Measurements from ENCODE around the gene LBR.
A peak's percentile ranks its signal among the peaks of the same experiment; 100 is the strongest.

LBR gene

DNA sequence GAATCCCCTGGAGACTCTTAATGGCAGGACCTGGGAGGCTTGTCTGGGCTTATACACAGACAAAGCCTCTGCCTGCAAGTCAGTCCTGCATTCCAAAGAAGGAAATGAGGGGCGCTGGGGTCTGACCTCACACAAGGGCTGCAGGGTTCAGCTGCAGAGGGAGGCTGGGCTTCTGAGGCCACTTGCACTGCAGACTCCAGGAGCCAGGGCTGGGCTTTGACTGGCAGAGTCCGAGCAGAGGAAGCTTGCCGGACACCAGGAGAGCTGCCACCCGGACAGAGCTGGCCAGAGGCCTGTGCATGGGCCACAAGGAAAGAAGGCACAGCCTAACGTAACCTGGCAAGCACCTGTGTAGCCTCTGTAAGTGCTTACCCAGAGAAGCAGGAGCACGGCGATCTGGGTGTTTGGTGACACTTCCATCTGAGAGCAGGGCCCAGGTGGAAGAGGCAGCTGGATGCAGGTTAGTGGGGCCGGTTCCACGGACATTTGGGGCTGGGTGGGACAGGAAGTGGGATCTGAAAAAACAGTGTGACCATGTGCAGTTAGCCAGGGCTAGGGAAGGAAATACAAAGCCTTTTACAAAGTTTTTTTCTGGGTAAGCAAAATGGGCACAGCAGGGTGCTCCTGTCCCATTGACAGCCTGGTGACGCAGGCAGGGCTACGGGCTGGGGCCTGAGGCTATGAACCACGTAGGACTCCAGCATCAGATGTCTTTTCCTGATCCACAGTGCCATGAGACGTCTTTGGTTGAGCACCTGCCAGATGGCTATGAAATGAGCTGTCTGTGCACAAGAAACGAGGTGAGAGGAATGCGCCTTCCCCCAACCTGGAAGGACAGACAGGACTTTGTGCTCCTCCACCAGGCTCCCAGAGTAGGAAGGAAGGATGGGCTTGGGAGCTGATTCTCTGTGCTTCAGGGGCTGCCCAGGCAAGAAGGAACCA, 37.3 kb upstream of the LBR start:
- intact Hi-C loops (cut with DNase I; ENCODE audit: low total_unique reads) = no loop called here
- Histone ChIP-seq H3K27ac (no peak overlapping the region), H3K4me1 (peaks cover 0 to 34% (median 11%) of the 10 kb centered on the region in 4 donors), H3K27me3 (no peaks in the 10 kb centered on the region), H3K4me3 (no peak overlapping the region), H3K36me3 (no peaks in the 10 kb centered on the region), H3K9me3 (no peaks in the 10 kb centered on the region)
- TF ChIP-seq, protein P1, sequence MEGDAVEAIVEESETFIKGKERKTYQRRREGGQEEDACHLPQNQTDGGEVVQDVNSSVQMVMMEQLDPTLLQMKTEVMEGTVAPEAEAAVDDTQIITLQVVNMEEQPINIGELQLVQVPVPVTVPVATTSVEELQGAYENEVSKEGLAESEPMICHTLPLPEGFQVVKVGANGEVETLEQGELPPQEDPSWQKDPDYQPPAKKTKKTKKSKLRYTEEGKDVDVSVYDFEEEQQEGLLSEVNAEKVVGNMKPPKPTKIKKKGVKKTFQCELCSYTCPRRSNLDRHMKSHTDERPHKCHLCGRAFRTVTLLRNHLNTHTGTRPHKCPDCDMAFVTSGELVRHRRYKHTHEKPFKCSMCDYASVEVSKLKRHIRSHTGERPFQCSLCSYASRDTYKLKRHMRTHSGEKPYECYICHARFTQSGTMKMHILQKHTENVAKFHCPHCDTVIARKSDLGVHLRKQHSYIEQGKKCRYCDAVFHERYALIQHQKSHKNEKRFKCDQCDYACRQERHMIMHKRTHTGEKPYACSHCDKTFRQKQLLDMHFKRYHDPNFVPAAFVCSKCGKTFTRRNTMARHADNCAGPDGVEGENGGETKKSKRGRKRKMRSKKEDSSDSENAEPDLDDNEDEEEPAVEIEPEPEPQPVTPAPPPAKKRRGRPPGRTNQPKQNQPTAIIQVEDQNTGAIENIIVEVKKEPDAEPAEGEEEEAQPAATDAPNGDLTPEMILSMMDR (IDR thresholded peaks at IDR 0.05) = no peak
- DNase-seq = peak in 1 of 2 donors; percentile 48

GRCh38 chr1:225462714-225463574, 35.1 kb upstream of the LBR start:
- Histone ChIP-seq H3K36me3 (no peaks in the 10 kb centered on the region), H3K4me3 (no peak overlapping the region), H3K27ac (peak overlapping the region in 1 of 2 donors; percentile 42), H3K4me1 (peaks cover 0 to 38% (median 15%) of the 10 kb centered on the region in 4 donors), H3K27me3 (no peaks in the 10 kb centered on the region), H3K9me3 (no peaks in the 10 kb centered on the region)
- DNase-seq = peak in 1 of 2 donors; percentile 58
- intact Hi-C loops (cut with DNase I; ENCODE audit: low total_unique reads) = no loop called here
- TF ChIP-seq, protein P1 (IDR thresholded peaks at IDR 0.05) = no peak

GRCh38 chr1:225462429-225462713, 34.5 kb upstream of the LBR start:
- TF ChIP-seq, protein P1 (IDR thresholded peaks at IDR 0.05) = no peak
- DNase-seq = no peak
- Histone ChIP-seq H3K27ac (peak overlapping the region in 1 of 2 donors; percentile 42), H3K36me3 (no peaks in the 10 kb centered on the region), H3K4me3 (no peak overlapping the region), H3K4me1 (peaks cover 0 to 38% (median 15%) of the 10 kb centered on the region in 4 donors), H3K27me3 (no peaks in the 10 kb centered on the region), H3K9me3 (no peaks in the 10 kb centered on the region)
- intact Hi-C loops (cut with DNase I; ENCODE audit: low total_unique reads) = no loop called here

GRCh38 chr1:225461533-225462428, 33.9 kb upstream of the LBR start:
- H3K9me3 ChIP-seq = no peaks in the 10 kb centered on the region
- TF ChIP-seq, protein P1 (IDR thresholded peaks at IDR 0.05) = no peak
- peaks cover 0 to 38% (median 15%) of the 10 kb centered on the region in 4 donors for H3K4me1 ChIP-seq
- no peaks in the 10 kb centered on the region for H3K36me3 ChIP-seq
- intact Hi-C loops (cut with DNase I; ENCODE audit: low total_unique reads) = no loop called here
- H3K27me3 ChIP-seq = no peaks in the 10 kb centered on the region
- H3K4me3 ChIP-seq = no peak overlapping the region
- DNase-seq = peak in 1 of 2 donors; percentile 62
- peak overlapping the region in 1 of 2 donors; percentile 42 for H3K27ac ChIP-seq

Data from tibial artery (tissue), 4 donors.